Gastrocnemius medialis (tissue), 4 donors: ENCODE results near the gene CCDC30. TPM values are rescaled to one million over a fixed set of nuclear protein-coding genes. Genes with fewer than 3 reads are reported as not detected.

Source experiments
- ATAC-seq, 2 donors: fragments of 150-250 bp; one replicate each; pipeline ENCODE4 v1.9.1; 2016
- DNase-seq, 2 donors: peaks; one replicate each; pipeline ENCODE4 v3.0.0-alpha.2; 2019
- H3K27ac ChIP-seq, 4 donors: fragments of 200-600 bp; sonication (generic); 1 replicate in 1 of 4; 2 replicates in 3 of 4; pipeline ENCODE4 v1.5.1; 2016 to 2018; ENCODE audit warnings: mild to moderate bottlenecking in 2 of 4, moderate library complexity in 1 of 4
- H3K27me3 ChIP-seq, 3 donors: fragments of 200-600 bp; sonication (generic) in 2 of 3; 1 replicate in 1 of 3; 2 replicates in 2 of 3; pipeline versions ENCODE4 v1.5.1 to v1.6.0; 2016 to 2019; ENCODE audit warnings: mild to moderate bottlenecking in 1 of 3, moderate library complexity in 1 of 3
- H3K36me3 ChIP-seq, 2 donors: fragments of 200-600 bp; sonication (generic) in 1 of 2; one replicate each; pipeline ENCODE4 v1.5.1; 2017 to 2018
- H3K4me1 ChIP-seq, 2 donors: fragments of 200-600 bp; sonication (generic) in 1 of 2; one replicate each; pipeline ENCODE4 v1.5.1; 2016 to 2017; ENCODE audit warnings: mild to moderate bottlenecking in 2 of 2
- H3K4me3 ChIP-seq, 4 donors: fragments of 200-600 bp; sonication (generic) in 3 of 4; 1 replicate in 1 of 4; 2 replicates in 3 of 4; pipeline ENCODE4 v1.5.1; 2016 to 2019; ENCODE audit warnings: mild to moderate bottlenecking in 2 of 4
- H3K9me3 ChIP-seq, 3 donors: fragments of 200-600 bp; sonication (generic) in 2 of 3; 1 replicate in 1 of 3; 2 replicates in 2 of 3; pipeline ENCODE4 v1.5.1; 2016 to 2019
- POLR2A ChIP-seq, 2 donors: fragments of 450-650 bp; IDR thresholded peaks; one replicate each; pipeline ENCODE4 v1.6.1; 2017; ENCODE audit warnings: antibody characterized with exemption in 2 of 2, mild to moderate bottlenecking in 2 of 2, moderate library complexity in 2 of 2
- in situ Hi-C, 4 donors: fragments of 200-750 bp; cut with MboI; loops; one replicate each; pipeline versions ENCODE4 v1.15.0 to v1.8.0; 2017; ENCODE audit warnings: low sequenced_read_pairs in 4 of 4
- intact Hi-C: fragments of 100-400 bp; cut with DNase I; formaldehyde crosslinking; loops from one replicate; pipeline ENCODE4 v1.15.1; 2023; ENCODE audit warnings: low total_unique reads
- total RNA-seq, 4 donors: library from RNA; depleted of rRNA; stranded (reverse); fragments of >200 nt; gene quantifications; one replicate each; pipeline versions ENCODE4 v1.1.0 to v1.2.3, GENCODE V29; 2016
- TF ChIP-seq, protein P1 (sequence below), 5 experiments: fragments of 450-650 bp in 3 of 5; fragments of 200-600 bp in 2 of 5; sonication (generic) in 2 of 5; IDR thresholded peaks in 4 of 5; conservative IDR thresholded peaks in 1 of 5; 1 replicate in 4 of 5; 2 replicates in 1 of 5; pipeline ENCODE4 v1.5.1; 2016 to 2019; ENCODE audit warnings: antibody characterized with exemption in 5 of 5, mild to moderate bottlenecking in 3 of 5, moderate library complexity in 3 of 5

The CCDC30 gene
- total RNA-seq, 4 donors from 2014 or later, result 0.24 to 2.9 (median 0.74) TPM

DNA sequence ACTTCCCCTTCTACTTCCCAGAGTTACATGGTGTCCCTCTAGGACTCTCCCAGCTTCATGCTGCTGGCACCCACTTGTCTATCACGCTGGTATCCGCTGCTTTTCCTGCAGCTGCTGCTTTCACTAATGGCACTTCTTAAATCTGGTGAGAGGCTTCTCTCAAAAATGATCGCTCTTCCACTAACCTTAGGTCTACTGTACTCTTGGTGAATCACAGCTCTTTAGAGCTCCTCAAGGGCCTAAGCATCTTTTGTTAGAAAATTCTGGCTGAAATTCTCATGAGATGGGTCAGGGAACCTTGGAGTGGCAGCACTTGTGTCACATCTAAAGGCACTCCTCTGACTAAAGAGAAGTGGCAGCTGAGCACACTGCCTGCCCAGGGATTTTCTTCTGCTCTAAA is 39.4 kb upstream of the CCDC30 start:
- no peak for DNase-seq
- Histone ChIP-seq H3K4me3 (no peak overlapping the region), H3K4me1 (peaks cover 9 to 12% of the 10 kb centered on the region in 2 donors), H3K9me3 (no peaks in the 10 kb centered on the region), H3K36me3 (no peaks in the 10 kb centered on the region), H3K27me3 (peaks cover 0 to 2% (median 0%) of the 10 kb centered on the region in 3 donors), H3K27ac (no peak overlapping the region)
- in situ Hi-C loops, result no loop called here
- intact Hi-C loops, result no loop called here
- no peak for ATAC-seq
- TF ChIP-seq POLR2A (IDR thresholded peaks at IDR 0.05), result no peak
- TF ChIP-seq, protein P1, sequence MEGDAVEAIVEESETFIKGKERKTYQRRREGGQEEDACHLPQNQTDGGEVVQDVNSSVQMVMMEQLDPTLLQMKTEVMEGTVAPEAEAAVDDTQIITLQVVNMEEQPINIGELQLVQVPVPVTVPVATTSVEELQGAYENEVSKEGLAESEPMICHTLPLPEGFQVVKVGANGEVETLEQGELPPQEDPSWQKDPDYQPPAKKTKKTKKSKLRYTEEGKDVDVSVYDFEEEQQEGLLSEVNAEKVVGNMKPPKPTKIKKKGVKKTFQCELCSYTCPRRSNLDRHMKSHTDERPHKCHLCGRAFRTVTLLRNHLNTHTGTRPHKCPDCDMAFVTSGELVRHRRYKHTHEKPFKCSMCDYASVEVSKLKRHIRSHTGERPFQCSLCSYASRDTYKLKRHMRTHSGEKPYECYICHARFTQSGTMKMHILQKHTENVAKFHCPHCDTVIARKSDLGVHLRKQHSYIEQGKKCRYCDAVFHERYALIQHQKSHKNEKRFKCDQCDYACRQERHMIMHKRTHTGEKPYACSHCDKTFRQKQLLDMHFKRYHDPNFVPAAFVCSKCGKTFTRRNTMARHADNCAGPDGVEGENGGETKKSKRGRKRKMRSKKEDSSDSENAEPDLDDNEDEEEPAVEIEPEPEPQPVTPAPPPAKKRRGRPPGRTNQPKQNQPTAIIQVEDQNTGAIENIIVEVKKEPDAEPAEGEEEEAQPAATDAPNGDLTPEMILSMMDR (IDR thresholded peaks at IDR 0.05 in 4 of 5, conservative IDR thresholded peaks at IDR 0.05 in 1 of 5), result no peak

DNA sequence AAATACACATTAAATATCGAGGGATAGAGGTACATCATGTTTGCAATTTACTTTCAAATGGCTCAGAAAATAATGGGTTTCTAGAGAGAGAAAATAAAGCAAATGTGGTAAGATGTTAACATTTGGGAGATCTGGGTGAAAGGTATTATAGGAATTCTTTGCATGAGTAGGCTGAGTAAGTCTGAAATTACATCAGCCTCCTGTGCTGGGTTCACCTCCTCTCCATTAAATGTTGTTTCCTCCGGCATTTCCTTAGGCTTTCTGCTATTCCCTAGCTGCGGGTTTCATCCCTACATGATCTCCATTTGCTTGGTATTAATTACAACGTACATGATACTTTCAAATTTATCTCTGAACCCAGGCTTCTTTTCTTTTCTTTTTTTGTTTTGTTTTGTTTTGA is 38.9 kb upstream of the CCDC30 start:
- no peak overlapping the region for H3K4me3 ChIP-seq
- no peaks in the 10 kb centered on the region for H3K36me3 ChIP-seq
- intact Hi-C loops, result no loop called here
- in situ Hi-C loops, result no loop called here
- H3K27me3 ChIP-seq, result peaks cover 0 to 2% (median 0%) of the 10 kb centered on the region in 3 donors
- no peaks in the 10 kb centered on the region for H3K9me3 ChIP-seq
- ATAC-seq (no peak), DNase-seq (no peak)
- H3K27ac ChIP-seq, result no peak overlapping the region
- H3K4me1 ChIP-seq, result peaks cover 9 to 12% of the 10 kb centered on the region in 2 donors
- TF ChIP-seq, protein P1 (IDR thresholded peaks at IDR 0.05 in 4 of 5, conservative IDR thresholded peaks at IDR 0.05 in 1 of 5), result no peak
- no peak for TF ChIP-seq POLR2A (IDR thresholded peaks at IDR 0.05)

DNA sequence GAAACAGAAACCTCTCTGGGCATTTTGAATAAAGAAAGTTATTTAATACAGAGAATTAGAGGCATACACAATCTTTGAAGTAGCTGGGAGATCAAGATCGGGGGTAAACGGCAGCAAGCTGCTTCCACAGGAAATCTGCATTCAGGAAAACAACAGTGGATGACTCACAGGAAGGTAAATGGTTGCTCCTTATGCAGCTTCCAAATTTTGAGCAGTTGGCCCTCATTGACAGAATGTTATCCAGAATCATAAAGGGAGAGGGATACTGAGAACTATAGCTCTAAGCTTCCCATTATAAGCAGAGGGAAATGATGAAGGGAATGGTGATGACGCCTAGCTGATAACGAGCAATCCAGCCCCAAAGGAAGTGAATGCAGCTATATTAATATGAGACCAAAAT is 35.8 kb upstream of the CCDC30 start:
- Histone ChIP-seq H3K4me1 (no peaks in the 10 kb centered on the region), H3K36me3 (no peaks in the 10 kb centered on the region), H3K9me3 (no peaks in the 10 kb centered on the region), H3K4me3 (no peak overlapping the region), H3K27ac (no peak overlapping the region), H3K27me3 (no peaks in the 10 kb centered on the region)
- intact Hi-C loops (no loop called here), in situ Hi-C loops (no loop called here)
- no peak for ATAC-seq
- TF ChIP-seq, protein P1 (IDR thresholded peaks at IDR 0.05 in 4 of 5, conservative IDR thresholded peaks at IDR 0.05 in 1 of 5), result no peak
- TF ChIP-seq POLR2A (IDR thresholded peaks at IDR 0.05), result no peak
- no peak for DNase-seq

DNA sequence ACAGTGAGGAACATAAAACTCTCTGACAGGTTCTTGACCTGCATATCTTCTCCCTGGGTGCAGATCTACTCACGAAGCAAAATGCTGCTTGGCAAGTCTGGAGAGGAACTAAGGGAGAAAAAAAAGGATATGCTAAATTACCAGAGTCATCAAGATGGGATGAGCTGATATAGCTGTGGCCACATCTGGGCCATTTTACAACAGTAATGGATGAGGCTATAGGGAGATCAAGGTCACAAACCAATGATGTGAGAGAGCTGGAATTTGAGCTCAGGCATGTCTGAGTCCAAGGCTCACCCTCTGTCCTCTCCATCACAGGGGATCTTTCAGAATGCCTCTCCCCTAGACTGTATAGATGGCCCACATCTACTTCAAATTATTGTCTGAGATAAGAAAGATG is 33.5 kb upstream of the CCDC30 start:
- Histone ChIP-seq H3K27me3 (no peaks in the 10 kb centered on the region), H3K36me3 (no peaks in the 10 kb centered on the region), H3K4me3 (no peak overlapping the region), H3K27ac (no peak overlapping the region), H3K4me1 (no peaks in the 10 kb centered on the region), H3K9me3 (no peaks in the 10 kb centered on the region)
- ATAC-seq (no peak), DNase-seq (no peak)
- intact Hi-C loops, result no loop called here
- no peak for TF ChIP-seq POLR2A (IDR thresholded peaks at IDR 0.05)
- TF ChIP-seq, protein P1 (IDR thresholded peaks at IDR 0.05 in 4 of 5, conservative IDR thresholded peaks at IDR 0.05 in 1 of 5), result no peak
- in situ Hi-C loops, result no loop called here
